ENCODE data around the gene CNDP1.

The CNDP1 gene

DNA sequence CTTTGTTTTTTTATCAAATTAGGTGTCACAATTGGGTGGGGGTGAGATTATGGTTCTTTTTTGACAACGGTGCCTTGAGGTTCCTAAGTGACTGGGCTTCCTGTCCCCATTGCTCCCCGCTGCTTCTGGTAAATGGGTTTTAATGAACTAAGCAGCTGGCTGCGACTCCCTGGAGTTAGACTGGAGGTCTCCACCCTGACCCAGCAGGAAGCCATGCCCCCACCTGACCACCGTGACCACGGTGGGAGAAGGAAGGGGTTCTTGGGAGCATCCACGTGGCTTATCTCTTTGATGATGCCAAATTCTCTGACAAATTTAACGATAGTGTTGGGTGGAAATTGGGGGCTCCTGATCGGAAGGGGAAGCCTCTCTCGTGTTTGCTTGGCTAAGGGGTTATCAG lies 25.9 kb upstream of the CNDP1 start:
- no peak overlapping the region for H3K27ac ChIP-seq (replicated peaks; ENCODE audit: low read length)

DNA sequence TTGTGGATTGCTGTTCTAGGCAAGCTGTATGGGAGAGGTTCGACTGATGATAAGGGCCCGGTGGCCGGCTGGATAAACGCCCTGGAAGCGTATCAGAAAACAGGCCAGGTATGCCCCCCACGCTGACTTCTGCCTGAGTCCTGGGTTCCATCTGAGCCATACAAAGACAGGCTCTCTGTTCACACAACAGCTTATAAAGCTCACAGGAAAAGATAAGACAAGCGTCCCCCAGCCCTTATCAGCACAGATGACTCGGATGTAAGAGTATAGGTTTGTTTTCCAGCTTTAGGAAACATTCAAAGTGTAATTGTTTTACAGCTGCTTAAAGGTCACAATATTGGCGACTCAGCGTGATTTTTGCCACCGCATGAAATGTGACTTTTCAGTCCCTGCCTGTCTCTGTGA lies 25.5 kb upstream of the CNDP1 start:
- Histone ChIP-seq H2BK5ac (ENCODE audit: low read length) (no peak overlapping the region), H3K27me3 (ENCODE audit: control insufficient read depth in 3 of 3, insufficient read depth in 3 of 3, low read depth in 1 of 3, low read length in 3 of 3) (no peaks in the 10 kb centered on the region), H3K27ac (replicated peaks; ENCODE audit: low read length) (no peak overlapping the region), H2AFZ (ENCODE audit: low read length) (no peak overlapping the region), H3K18ac (ENCODE audit: low read length) (no peak overlapping the region), H3K9me3 (replicated peaks in 1 of 2; ENCODE audit: control insufficient read depth in 2 of 2, insufficient read depth in 1 of 2, low read depth in 1 of 2, low read length in 2 of 2) (no peaks in the 10 kb centered on the region), H3K23ac (ENCODE audit: low read depth, low read length, poor library complexity) (no peak overlapping the region), H3K36me3 (replicated peaks in 1 of 2; ENCODE audit: control insufficient read depth in 2 of 2, insufficient read depth in 2 of 2, low read length in 2 of 2) (peaks cover 55 to 97% of the 10 kb centered on the region in 2 donors), H3K4ac (ENCODE audit: low read length) (no peak overlapping the region), H4K8ac (ENCODE audit: low read depth, low read length) (no peak overlapping the region), H2BK15ac (ENCODE audit: low read length) (no peak overlapping the region), H4K91ac (ENCODE audit: low read depth, low read length, poor library complexity) (no peak overlapping the region), H3K79me1 (ENCODE audit: low read depth, low read length) (peaks cover 7% of the 10 kb centered on the region), H3K14ac (ENCODE audit: low read length) (no peak overlapping the region), H2BK12ac (ENCODE audit: low read length) (no peak overlapping the region), H3K4me3 (ENCODE audit: low read length in 2 of 2) (no peak overlapping the region), H3K4me2 (ENCODE audit: insufficient read depth, low read length, poor library complexity, severe bottlenecking) (no peak overlapping the region), H3K4me1 (ENCODE audit: control insufficient read depth in 2 of 2, insufficient read depth in 1 of 2, low read depth in 1 of 2, low read length in 2 of 2) (no peaks in the 10 kb centered on the region), H2BK120ac (ENCODE audit: low read depth, low read length) (no peak overlapping the region), H3K9ac (ENCODE audit: low read depth, low read length, poor library complexity) (no peak overlapping the region), H2AK5ac (ENCODE audit: low read depth, low read length) (no peak overlapping the region)
- DNase-seq (ENCODE audit: low spot score) = no peak
- WGBS, 2 donors (ENCODE audit: extremely low coverage in 2 of 2, insufficient read length in 2 of 2, insufficient replicate concordance in 1 of 2) = no CpG with 5 or more reads among the region's 11 CpGs

More for the DNA sequence above, 25.9 kb upstream of the CNDP1 start:
- Histone ChIP-seq H2BK12ac (ENCODE audit: low read length) (no peak overlapping the region), H2BK5ac (ENCODE audit: low read length) (no peak overlapping the region), H3K4me3 (ENCODE audit: low read length in 2 of 2) (no peak overlapping the region), H4K91ac (ENCODE audit: low read depth, low read length, poor library complexity) (no peak overlapping the region), H3K4me2 (ENCODE audit: insufficient read depth, low read length, poor library complexity, severe bottlenecking) (no peak overlapping the region), H4K8ac (ENCODE audit: low read depth, low read length) (no peak overlapping the region), H3K9ac (ENCODE audit: low read depth, low read length, poor library complexity) (no peak overlapping the region), H2BK15ac (ENCODE audit: low read length) (no peak overlapping the region), H3K36me3 (replicated peaks in 1 of 2; ENCODE audit: control insufficient read depth in 2 of 2, insufficient read depth in 2 of 2, low read length in 2 of 2) (peaks cover 54 to 95% of the 10 kb centered on the region in 2 donors), H3K23ac (ENCODE audit: low read depth, low read length, poor library complexity) (no peak overlapping the region), H3K4me1 (ENCODE audit: control insufficient read depth in 2 of 2, insufficient read depth in 1 of 2, low read depth in 1 of 2, low read length in 2 of 2) (no peaks in the 10 kb centered on the region), H3K14ac (ENCODE audit: low read length) (no peak overlapping the region), H3K27me3 (ENCODE audit: control insufficient read depth in 3 of 3, insufficient read depth in 3 of 3, low read depth in 1 of 3, low read length in 3 of 3) (no peaks in the 10 kb centered on the region), H3K79me1 (ENCODE audit: low read depth, low read length) (peaks cover 5% of the 10 kb centered on the region), H3K9me3 (replicated peaks in 1 of 2; ENCODE audit: control insufficient read depth in 2 of 2, insufficient read depth in 1 of 2, low read depth in 1 of 2, low read length in 2 of 2) (no peaks in the 10 kb centered on the region), H2AFZ (ENCODE audit: low read length) (no peak overlapping the region), H2BK120ac (ENCODE audit: low read depth, low read length) (no peak overlapping the region), H2AK5ac (ENCODE audit: low read depth, low read length) (no peak overlapping the region), H3K4ac (ENCODE audit: low read length) (no peak overlapping the region), H3K18ac (ENCODE audit: low read length) (no peak overlapping the region)
- no CpG with 5 or more reads among the region's 9 CpGs for WGBS, 2 donors (ENCODE audit: extremely low coverage in 2 of 2, insufficient read length in 2 of 2, insufficient replicate concordance in 1 of 2)
- no peak for DNase-seq (ENCODE audit: low spot score)

GRCh38 chr18:74509856-74510769 lies 24.2 kb upstream of the CNDP1 start:
- Histone ChIP-seq H3K23ac (ENCODE audit: low read depth, low read length, poor library complexity) (no peak overlapping the region), H3K9ac (ENCODE audit: low read depth, low read length, poor library complexity) (no peak overlapping the region), H4K91ac (ENCODE audit: low read depth, low read length, poor library complexity) (no peak overlapping the region), H3K4me1 (ENCODE audit: control insufficient read depth in 2 of 2, insufficient read depth in 1 of 2, low read depth in 1 of 2, low read length in 2 of 2) (no peaks in the 10 kb centered on the region), H3K27ac (replicated peaks; ENCODE audit: low read length) (no peak overlapping the region), H3K27me3 (ENCODE audit: control insufficient read depth in 3 of 3, insufficient read depth in 3 of 3, low read depth in 1 of 3, low read length in 3 of 3) (no peaks in the 10 kb centered on the region), H3K4ac (ENCODE audit: low read length) (no peak overlapping the region), H3K4me2 (ENCODE audit: insufficient read depth, low read length, poor library complexity, severe bottlenecking) (no peak overlapping the region), H3K14ac (ENCODE audit: low read length) (no peak overlapping the region), H3K4me3 (ENCODE audit: low read length in 2 of 2) (no peak overlapping the region), H2BK5ac (ENCODE audit: low read length) (no peak overlapping the region), H2AFZ (ENCODE audit: low read length) (no peak overlapping the region), H2BK120ac (ENCODE audit: low read depth, low read length) (no peak overlapping the region), H2BK12ac (ENCODE audit: low read length) (no peak overlapping the region), H3K18ac (ENCODE audit: low read length) (no peak overlapping the region), H3K36me3 (replicated peaks in 1 of 2; ENCODE audit: control insufficient read depth in 2 of 2, insufficient read depth in 2 of 2, low read length in 2 of 2) (peaks cover 60 to 95% of the 10 kb centered on the region in 2 donors), H4K8ac (ENCODE audit: low read depth, low read length) (no peak overlapping the region), H2AK5ac (ENCODE audit: low read depth, low read length) (no peak overlapping the region), H3K79me1 (ENCODE audit: low read depth, low read length) (peaks cover 5% of the 10 kb centered on the region), H3K9me3 (replicated peaks in 1 of 2; ENCODE audit: control insufficient read depth in 2 of 2, insufficient read depth in 1 of 2, low read depth in 1 of 2, low read length in 2 of 2) (no peaks in the 10 kb centered on the region), H2BK15ac (ENCODE audit: low read length) (no peak overlapping the region)
- DNase-seq (ENCODE audit: low spot score) = no peak
- WGBS, 2 donors (ENCODE audit: extremely low coverage in 2 of 2, insufficient read length in 2 of 2, insufficient replicate concordance in 1 of 2) = no CpG with 5 or more reads among the region's 29 CpGs

GRCh38 chr18:74510770-74511095 lies 23.6 kb upstream of the CNDP1 start:
- Histone ChIP-seq H3K9ac (ENCODE audit: low read depth, low read length, poor library complexity) (no peak overlapping the region), H3K27ac (replicated peaks; ENCODE audit: low read length) (no peak overlapping the region), H3K4me1 (ENCODE audit: control insufficient read depth in 2 of 2, insufficient read depth in 1 of 2, low read depth in 1 of 2, low read length in 2 of 2) (no peaks in the 10 kb centered on the region), H3K18ac (ENCODE audit: low read length) (no peak overlapping the region), H2BK12ac (ENCODE audit: low read length) (no peak overlapping the region), H4K8ac (ENCODE audit: low read depth, low read length) (no peak overlapping the region), H3K14ac (ENCODE audit: low read length) (no peak overlapping the region), H2BK15ac (ENCODE audit: low read length) (no peak overlapping the region), H3K27me3 (ENCODE audit: control insufficient read depth in 3 of 3, insufficient read depth in 3 of 3, low read depth in 1 of 3, low read length in 3 of 3) (no peaks in the 10 kb centered on the region), H3K9me3 (replicated peaks in 1 of 2; ENCODE audit: control insufficient read depth in 2 of 2, insufficient read depth in 1 of 2, low read depth in 1 of 2, low read length in 2 of 2) (no peaks in the 10 kb centered on the region), H2AK5ac (ENCODE audit: low read depth, low read length) (no peak overlapping the region), H3K4me3 (ENCODE audit: low read length in 2 of 2) (no peak overlapping the region), H4K91ac (ENCODE audit: low read depth, low read length, poor library complexity) (no peak overlapping the region), H2BK5ac (ENCODE audit: low read length) (no peak overlapping the region), H2BK120ac (ENCODE audit: low read depth, low read length) (no peak overlapping the region), H3K23ac (ENCODE audit: low read depth, low read length, poor library complexity) (no peak overlapping the region), H2AFZ (ENCODE audit: low read length) (no peak overlapping the region), H3K4me2 (ENCODE audit: insufficient read depth, low read length, poor library complexity, severe bottlenecking) (no peak overlapping the region), H3K36me3 (replicated peaks in 1 of 2; ENCODE audit: control insufficient read depth in 2 of 2, insufficient read depth in 2 of 2, low read length in 2 of 2) (peaks cover 65 to 96% of the 10 kb centered on the region in 2 donors), H3K4ac (ENCODE audit: low read length) (no peak overlapping the region), H3K79me1 (ENCODE audit: low read depth, low read length) (peaks cover 5% of the 10 kb centered on the region)
- no CpG with 5 or more reads among the region's 12 CpGs for whole genome bisulfite sequencing, 2 donors (ENCODE audit: extremely low coverage in 2 of 2, insufficient read length in 2 of 2, insufficient replicate concordance in 1 of 2)
- no peak for DNase-seq (ENCODE audit: low spot score)

All from neuronal stem cell (in vitro differentiated cells).